ENCODE data around the gene ASPHD1. TPM values are rescaled to one million over a fixed set of nuclear protein-coding genes. Genes with fewer than 3 reads are reported as not detected.

ASPHD1 gene
- total and polyA plus RNA-seq, 2 of the 4 experiments (the other 2 are of a cell fraction), result 4.1 to 14.5 TPM

DNA sequence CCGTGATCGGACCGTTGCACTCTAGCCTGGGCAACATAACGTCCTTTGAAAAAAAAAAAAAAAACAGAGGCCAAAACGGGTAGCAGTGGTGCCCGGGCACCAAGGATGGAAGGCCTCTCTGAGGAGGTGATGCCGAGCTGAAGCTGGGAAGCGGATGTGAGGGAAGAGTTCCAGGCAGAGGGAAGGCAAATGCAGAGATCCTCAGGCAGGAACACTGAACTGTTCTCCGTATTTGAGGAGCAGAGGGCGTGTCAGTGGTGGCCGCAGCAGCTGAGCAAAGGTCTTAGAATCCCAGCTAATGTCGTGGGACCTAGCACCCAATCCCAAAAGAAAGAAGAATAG is 26.4 kb downstream of the ASPHD1 start:
- Histone ChIP-seq H3K18ac (ENCODE audit: low read depth, low read length) (0 out of 2 replicates have a peak overlapping the region, but pooled peaks have one; percentile 3), H4K20me1 (ENCODE audit: insufficient read depth, low read length) (peaks cover 6% of the 10 kb centered on the region; the same call in 1 of the 2 replicates), H2AFZ (replicated peaks; ENCODE audit: low read length, poor library complexity) (peak overlapping the region; percentile 98), H2BK15ac (ENCODE audit: low read depth, low read length) (no peak overlapping the region), H2AK9ac (replicated peaks; ENCODE audit: low read depth, low read length, poor library complexity) (peak overlapping the region; percentile 32), H3K9me1 (ENCODE audit: insufficient read depth, low read length) (peaks cover 15% of the 10 kb centered on the region; the same call in 1 of the 2 replicates), H2BK20ac (ENCODE audit: low read depth, low read length) (peak overlapping the region; percentile 28; the same call in 1 of the 2 replicates), H3K4ac (ENCODE audit: low read depth, low read length) (peak overlapping the region; percentile 98), H3K4me3 (ENCODE audit: insufficient read depth, low read depth, low read length) (peak overlapping the region; percentile 79), H2BK120ac (ENCODE audit: low read depth, low read length) (peak overlapping the region; percentile 71), H4K5ac (ENCODE audit: low read depth, low read length) (peak overlapping the region; percentile 96), H3K23ac (ENCODE audit: low read depth, low read length) (peak overlapping the region; percentile 91), H3K56ac (ENCODE audit: extremely low read depth, insufficient read depth, low read length) (peak overlapping the region; percentile 70), H3K9me3 (ENCODE audit: control insufficient read depth, insufficient read depth, low read length) (no peaks in the 10 kb centered on the region), H3K4me1 (ENCODE audit: control insufficient read depth, insufficient read depth, low read length) (peaks cover 10% of the 10 kb centered on the region), H3K27ac (ENCODE audit: insufficient read depth, low read length) (peak overlapping the region; percentile 92), H3K79me1 (ENCODE audit: low read depth in 1 of 2, low read length in 2 of 2) (peaks cover 25 to 40% of the 10 kb centered on the region in 2 experiments), H3K9ac (ENCODE audit: low read depth, low read length) (peak overlapping the region; percentile 95), H4K8ac (ENCODE audit: low read depth in 2 of 2, low read length in 2 of 2) (peak overlapping the region; percentile 85 to 99), H3K14ac (replicated peaks; ENCODE audit: low read depth, low read length) (peak overlapping the region; percentile 99), H2AK5ac (ENCODE audit: low read depth, low read length) (peak overlapping the region; percentile 81), H4K91ac (ENCODE audit: insufficient read depth, low read depth, low read length) (peak overlapping the region; percentile 95), H3K4me2 (ENCODE audit: low read depth, low read length) (peak overlapping the region; percentile 96), H3K36me3 (ENCODE audit: control insufficient read depth, insufficient read depth, low read length) (peaks cover 6% of the 10 kb centered on the region), H3K27me3 (ENCODE audit: control insufficient read depth, insufficient read depth, low read length) (no peaks in the 10 kb centered on the region), H2BK5ac (ENCODE audit: low read depth, low read length, poor library complexity, severe bottlenecking) (peak overlapping the region; percentile 92)
- ChIA-PET CTCF (no interaction called here), POLR2A (ENCODE audit: unreplicated experiment) (interaction anchor here (1.5 kb wide), 1 partner anchor 26 kb away, joined by 6 read pairs; the partner anchor contains the start of gene ASPHD1)
- TF ChIP-seq RFX5 (IDR thresholded peaks at IDR 0.05; ENCODE audit: low read depth, low read length), result no peak
- no peak for TF ChIP-seq FOS (IDR thresholded peaks at IDR 0.05; ENCODE audit: low read depth, low read length)
- TF ChIP-seq, protein P1, sequence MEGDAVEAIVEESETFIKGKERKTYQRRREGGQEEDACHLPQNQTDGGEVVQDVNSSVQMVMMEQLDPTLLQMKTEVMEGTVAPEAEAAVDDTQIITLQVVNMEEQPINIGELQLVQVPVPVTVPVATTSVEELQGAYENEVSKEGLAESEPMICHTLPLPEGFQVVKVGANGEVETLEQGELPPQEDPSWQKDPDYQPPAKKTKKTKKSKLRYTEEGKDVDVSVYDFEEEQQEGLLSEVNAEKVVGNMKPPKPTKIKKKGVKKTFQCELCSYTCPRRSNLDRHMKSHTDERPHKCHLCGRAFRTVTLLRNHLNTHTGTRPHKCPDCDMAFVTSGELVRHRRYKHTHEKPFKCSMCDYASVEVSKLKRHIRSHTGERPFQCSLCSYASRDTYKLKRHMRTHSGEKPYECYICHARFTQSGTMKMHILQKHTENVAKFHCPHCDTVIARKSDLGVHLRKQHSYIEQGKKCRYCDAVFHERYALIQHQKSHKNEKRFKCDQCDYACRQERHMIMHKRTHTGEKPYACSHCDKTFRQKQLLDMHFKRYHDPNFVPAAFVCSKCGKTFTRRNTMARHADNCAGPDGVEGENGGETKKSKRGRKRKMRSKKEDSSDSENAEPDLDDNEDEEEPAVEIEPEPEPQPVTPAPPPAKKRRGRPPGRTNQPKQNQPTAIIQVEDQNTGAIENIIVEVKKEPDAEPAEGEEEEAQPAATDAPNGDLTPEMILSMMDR (conservative IDR thresholded peaks at IDR 0.05; ENCODE audit: low read depth, low read length), result no peak
- no peak for TF ChIP-seq CHD1 (IDR thresholded peaks at IDR 0.05; ENCODE audit: low read depth, low read length)
- TF ChIP-seq, protein P2, sequence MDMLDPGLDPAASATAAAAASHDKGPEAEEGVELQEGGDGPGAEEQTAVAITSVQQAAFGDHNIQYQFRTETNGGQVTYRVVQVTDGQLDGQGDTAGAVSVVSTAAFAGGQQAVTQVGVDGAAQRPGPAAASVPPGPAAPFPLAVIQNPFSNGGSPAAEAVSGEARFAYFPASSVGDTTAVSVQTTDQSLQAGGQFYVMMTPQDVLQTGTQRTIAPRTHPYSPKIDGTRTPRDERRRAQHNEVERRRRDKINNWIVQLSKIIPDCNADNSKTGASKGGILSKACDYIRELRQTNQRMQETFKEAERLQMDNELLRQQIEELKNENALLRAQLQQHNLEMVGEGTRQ (IDR thresholded peaks at IDR 0.05; ENCODE audit: low read depth, low read length), result no peak
- TF ChIP-seq NFE2L2 (IDR thresholded peaks at IDR 0.05; ENCODE audit: low read depth, low read length), result no peak
- TF ChIP-seq BHLHE40 (IDR thresholded peaks at IDR 0.05; ENCODE audit: low read depth, low read length), result no peak
- no peak for TF ChIP-seq MAFK (IDR thresholded peaks at IDR 0.05; ENCODE audit: low read depth, low read length)
- no peak for TF ChIP-seq RAD21 (IDR thresholded peaks at IDR 0.05; ENCODE audit: low read length)
- TF ChIP-seq RCOR1 (IDR thresholded peaks at IDR 0.05; ENCODE audit: insufficient replicate concordance, low read length), result no peak
- TF ChIP-seq MAZ (IDR thresholded peaks at IDR 0.05; ENCODE audit: borderline replicate concordance, low read depth, low read length), result no peak
- no peak for TF ChIP-seq CEBPB (IDR thresholded peaks at IDR 0.05; ENCODE audit: low read depth, low read length)
- no peak for TF ChIP-seq SMC3 (IDR thresholded peaks at IDR 0.05; ENCODE audit: low read depth, low read length)
- no peak for TF ChIP-seq POLR2A (IDR thresholded peaks at IDR 0.05; ENCODE audit: low read depth, low read length)
- TF ChIP-seq, protein P3, sequence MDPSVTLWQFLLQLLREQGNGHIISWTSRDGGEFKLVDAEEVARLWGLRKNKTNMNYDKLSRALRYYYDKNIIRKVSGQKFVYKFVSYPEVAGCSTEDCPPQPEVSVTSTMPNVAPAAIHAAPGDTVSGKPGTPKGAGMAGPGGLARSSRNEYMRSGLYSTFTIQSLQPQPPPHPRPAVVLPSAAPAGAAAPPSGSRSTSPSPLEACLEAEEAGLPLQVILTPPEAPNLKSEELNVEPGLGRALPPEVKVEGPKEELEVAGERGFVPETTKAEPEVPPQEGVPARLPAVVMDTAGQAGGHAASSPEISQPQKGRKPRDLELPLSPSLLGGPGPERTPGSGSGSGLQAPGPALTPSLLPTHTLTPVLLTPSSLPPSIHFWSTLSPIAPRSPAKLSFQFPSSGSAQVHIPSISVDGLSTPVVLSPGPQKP (IDR thresholded peaks at IDR 0.05; ENCODE audit: borderline replicate concordance, low read depth, low read length), result no peak
- no peak for TF ChIP-seq MXI1 (IDR thresholded peaks at IDR 0.05; ENCODE audit: borderline replicate concordance, low read depth, low read length)
- in situ Hi-C loops (cut with MboI; ENCODE audit: low sequenced_read_pairs) (no loop called here), dilution Hi-C loops (cut with HindIII; ENCODE audit: low sequenced_read_pairs, unreplicated experiment) (no loop called here), intact Hi-C loops (cut with micrococcal nuclease) (loop anchor here (5.0 kb wide), 2 partner anchors 46 to 71 kb away; partner anchors contain the start of genes HIRIP3, INO80E and TAOK2)
- ATAC-seq (ENCODE audit: low read depth) (peak; percentile 10), DNase-seq (peak; percentile 23)
- 0% methylated on average over 7 of the region's 12 CpGs; no CpG with 5 or more reads in 1 of the 2 experiments for WGBS, 2 experiments (ENCODE audit: extremely low coverage in 2 of 2, insufficient read length in 1 of 2)
- no TSS peak for BruUV-seq (replicated peaks)

Data from IMR-90 (cell line).